GM21381 (cell line): ENCODE data around the gene PADI6.

Experiments
- ATAC-seq: cut with Tn5 transposase; IDR thresholded peaks from one replicate; pipeline ENCODE4 v1.9.1; 2021; ENCODE audit warnings: mild to moderate bottlenecking, moderate library complexity; ENCODE audit not compliant: unreplicated experiment

PADI6 gene

DNA sequence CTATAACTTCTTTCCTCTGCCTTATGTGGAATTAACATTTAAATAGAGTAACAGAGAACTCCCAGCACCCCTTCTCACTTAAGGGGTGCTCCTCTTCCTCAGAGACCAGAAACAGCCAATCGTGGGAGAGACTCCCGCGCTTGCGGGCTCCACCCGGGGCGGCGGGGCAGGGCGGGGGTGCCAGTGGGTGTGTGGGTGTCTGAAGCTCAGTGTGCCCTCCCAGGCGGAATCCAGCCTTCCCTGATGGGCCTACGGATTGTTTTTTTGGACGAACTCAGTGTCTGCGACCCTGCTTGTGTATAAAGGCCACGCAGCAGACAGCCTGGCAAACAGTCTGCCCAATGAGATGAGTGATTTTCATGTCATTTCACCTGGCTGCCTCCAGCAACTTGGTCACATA is 61.3 kb downstream of the PADI6 start:
- no peak for ATAC-seq

DNA sequence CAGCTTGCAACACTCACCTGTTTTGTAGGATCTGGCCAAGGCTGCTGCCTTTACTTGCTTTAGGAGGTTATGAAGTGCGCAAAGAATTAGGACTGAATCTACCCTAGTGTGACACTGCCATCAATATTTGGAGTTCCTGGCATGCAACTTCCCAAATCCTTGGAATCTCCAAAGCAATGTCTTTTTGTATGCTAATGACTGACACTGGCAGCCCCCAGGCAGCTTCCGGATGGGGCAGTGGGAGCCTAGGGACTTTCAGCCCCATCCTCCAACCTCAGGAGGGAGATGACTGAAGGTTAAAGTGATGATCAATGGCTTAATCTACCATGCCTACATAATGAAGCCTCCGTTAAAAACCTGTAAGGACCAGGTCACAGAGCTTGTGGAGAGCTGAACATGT is 62.0 kb downstream of the PADI6 start:
- ATAC-seq: no peak

DNA sequence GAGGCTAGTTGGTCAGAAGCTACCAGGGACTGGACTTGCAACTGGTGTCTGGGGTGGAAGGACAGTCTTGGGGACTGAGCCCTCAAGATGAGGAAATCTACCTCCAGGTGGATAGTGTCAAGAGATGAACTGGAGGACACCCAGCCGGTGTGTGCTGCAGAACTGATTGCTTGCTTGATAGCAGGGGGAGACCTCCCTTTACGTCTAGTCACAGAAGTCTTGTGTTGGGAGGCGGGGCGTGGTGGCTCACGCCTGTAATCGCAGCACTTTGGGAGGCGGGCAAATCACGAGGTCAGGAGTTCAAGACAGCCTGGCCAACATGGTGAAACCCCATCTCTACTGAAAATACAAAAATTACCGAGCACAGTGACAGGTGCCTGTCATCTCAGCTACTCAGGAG is 62.6 kb downstream of the PADI6 start:
- ATAC-seq: no peak

DNA sequence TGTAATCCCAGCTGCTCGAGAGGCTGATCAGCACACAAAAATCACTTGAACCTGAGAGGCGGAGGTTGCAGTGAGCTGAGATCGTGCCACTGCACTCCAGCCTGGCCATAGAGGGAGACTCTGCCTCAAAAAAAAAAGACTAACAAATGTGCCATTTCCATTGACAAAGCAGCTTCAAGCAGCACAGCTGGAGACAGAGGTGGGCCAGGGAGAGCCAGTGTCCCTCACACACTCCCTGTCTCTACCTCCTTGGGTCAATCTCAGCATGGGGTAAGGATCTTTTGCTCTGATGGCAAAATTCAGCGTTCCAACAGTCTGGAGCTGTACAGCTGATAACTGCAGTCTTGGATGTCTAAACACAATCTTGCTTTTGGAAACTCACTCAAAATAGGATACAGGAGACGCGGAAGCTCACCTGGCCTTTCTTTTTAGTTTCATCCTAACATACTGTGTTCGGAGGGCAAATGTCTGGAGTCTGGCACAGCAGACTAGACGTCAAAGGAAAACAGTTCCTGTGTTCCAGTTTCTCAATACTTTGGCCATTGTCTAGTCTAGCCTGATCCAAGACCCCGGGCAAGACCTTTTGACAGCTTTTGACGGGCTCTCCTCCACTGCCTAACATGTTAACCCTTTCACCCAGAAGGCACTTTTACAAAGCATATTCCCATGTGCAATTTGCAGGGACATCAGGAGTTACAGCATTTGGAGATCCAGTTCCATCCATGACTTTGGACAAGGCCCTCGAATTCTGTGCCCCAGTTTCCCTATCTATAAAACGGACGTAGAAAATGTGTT is 64.6 kb downstream of the PADI6 start:
- ATAC-seq: no peak

DNA sequence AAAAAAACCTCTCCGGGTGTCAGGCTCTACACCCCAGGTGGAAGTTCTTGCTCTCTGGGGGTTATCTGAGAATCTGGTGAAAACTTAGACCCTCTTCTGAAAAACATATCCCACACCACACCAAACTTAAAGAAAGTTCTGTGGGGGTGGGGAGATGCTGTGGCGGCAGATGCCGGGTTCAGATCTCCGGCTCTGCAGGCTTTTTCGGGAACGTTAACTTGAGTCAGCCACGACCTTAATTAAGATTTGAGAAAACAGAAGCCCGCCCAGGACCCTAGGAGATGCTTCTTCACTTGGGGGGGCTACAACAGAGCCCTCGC is 65.2 kb downstream of the PADI6 start:
- no peak for ATAC-seq

DNA sequence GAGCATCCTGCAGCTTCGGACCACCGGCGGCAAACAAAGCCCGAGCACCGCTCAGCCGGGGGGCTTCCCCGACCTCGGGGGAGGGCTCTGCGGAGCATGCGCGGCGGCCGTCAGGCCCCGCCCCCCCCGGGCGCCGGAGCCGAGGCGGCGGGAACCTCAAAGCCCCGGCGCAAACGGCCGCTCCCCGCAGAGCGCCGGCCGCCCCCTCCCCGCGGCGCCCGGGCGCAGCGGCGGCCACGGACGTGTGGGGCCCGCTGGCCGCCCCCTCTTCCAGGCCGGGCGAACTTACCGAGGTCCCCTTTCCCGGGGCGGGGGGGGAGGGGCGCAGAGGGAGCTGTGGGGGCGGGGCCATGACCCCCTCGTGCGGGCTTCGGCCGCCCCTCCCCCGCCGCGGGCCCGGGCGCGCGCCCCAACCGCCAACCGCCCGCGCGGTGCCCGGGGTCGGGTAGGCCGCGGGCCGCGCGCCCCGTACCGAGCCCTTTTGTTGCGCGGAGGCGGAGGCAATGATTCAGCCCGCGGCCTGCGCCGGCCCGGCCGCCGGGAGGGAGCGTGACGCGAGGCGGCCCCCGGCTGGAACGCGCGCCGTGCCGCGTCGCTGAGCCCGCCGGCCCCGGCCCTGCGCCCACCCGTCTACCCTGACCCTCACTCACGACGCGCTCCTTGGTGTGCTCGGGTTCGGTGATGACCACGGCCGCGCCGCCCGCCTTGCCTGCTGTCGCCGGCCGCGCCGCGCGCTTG is 65.8 kb downstream of the PADI6 start:
- ATAC-seq: peak; percentile 40

DNA sequence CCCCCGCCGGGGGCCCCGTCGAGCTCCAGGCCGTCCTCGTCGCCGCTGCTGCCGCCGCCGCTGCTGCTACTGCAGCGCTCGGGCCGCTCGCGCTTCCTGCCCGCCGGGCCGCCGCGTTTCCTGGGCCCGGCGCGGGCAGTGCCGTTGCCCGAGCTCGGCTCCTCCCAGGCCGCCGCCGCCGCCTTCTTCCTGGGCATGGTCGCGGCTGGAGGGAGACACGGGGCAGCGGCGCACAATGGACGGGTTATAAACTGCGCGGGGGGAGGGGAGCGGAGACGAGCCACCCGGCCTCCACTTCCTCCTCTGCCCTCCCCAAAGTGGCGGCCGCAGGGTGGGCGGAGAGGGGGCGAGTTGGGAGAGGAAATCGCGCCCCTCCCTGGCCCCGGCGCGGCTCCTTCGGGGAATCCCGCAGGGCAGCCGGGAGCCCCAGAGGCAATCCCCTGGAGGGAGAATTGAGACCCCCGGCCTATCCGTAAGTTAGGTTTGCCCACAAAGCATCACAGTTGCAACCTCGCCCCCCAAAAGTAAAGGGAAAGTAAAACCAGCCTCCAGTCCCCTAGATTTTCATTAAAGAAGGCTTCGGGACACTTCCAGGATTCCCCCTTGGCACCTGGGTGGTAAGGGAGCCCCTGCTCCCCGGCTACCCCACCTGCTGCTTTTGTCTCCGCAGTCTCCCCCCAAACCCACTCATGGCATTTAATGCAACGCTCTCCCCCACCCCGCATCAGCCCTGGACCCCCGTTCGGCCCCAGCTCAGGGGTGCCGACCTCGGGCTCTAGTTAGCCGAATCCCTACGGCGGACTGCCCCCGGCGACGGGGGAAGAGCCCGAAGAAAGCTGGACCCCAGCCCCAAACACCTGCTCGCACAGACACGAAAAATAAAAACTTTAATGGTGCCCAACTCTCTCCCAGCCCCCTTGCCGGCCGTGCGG is 66.6 kb downstream of the PADI6 start:
- peak; percentile 43 for ATAC-seq

DNA sequence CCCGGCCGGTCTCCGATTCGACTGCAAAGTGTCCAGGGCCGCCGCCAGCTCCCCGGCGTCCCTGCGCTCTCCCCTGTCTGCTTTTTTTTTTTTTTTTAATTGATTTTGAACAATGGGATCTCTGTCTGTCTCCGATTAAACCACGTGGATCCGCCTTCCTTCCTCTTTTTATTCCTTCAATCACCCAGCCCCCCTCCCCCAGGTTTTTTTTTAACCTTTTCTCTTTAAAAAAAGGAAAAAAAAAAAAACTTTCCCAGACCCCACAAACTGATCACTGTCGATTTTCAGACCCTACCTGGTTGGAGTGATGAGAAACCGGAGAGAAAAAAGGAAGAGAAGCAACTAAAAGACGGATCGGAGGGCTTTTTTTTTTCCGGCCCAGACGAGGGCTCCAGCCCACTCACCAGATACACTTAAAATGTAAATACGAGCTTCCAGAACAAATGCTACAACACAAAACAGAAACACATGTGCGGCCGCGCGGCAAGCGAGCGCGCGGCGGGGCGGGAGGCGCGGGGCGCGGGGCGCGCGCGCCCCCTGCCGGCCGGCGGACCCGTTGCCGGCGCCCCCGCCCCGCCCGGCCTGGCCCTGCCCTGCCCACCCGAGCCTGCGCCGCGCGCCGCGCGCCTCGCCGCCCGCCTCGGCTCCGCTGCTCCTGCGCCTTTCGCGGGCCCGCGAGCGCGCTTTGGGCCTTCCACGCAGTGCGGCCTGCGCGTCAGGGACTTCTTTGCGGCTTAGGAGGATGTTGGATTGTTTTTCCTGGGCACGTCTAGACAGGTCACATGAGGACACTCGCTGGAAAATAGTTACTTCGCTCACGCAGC is 67.5 kb downstream of the PADI6 start, which contains the start of gene RCC2:
Gene RCC2, minus strand, starts transcription at position 428 of the 824 bp plus-strand sequence. CDS start 1,163 bp downstream, outside the sequence.
- ATAC-seq: peak; percentile 37

DNA sequence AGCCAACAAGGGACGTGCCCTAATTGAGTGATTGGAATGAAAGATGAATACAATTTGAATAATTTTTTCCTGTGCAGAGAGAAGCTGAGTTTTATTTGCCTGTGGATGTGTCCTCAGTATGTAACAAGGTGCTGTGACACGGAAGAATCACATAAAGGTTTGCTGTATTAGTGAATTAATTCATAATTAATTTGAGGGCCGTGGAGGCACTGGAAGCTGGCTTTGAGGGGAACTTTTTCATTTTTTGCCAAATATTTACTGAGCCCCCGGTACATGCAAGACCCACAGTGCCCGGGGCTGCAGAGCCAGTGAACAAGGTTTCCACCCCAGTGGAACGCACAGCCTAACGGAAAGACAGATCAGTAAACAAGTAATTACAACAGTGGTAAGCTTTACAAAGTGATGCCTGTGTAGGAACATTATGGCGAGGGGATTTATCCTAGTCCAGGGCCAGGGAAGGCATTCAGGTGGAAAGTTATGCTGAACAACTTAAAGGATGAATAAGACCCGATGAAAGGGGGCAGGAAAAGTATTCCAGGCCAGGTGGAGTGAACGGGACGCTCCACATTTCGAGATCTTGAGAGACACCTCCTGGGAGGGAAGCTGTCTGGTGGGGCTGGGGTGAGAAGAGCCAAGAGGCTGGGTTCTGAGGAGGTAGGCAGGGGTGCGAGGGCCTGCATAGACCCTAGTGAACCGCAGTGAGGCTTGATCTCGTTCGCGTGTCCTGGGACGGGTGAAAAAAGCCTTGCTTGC is 68.3 kb downstream of the PADI6 start:
- ATAC-seq: no peak

DNA sequence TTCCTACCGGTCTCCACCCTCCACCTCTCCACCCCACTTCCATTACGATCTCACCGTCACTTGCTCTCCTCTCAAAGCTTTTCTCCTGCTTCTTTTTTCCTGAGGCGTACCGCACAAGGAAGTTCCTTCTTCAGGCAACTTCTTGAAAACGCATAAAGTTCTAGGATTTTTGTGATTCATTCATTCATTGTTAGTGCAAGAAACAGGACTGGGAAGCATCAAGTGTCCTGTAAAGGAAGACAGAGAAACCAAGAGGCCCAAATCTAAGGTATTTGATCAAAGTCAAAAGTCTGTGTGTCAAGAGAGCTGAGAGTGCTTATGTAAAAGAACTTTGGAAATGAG is 68.8 kb downstream of the PADI6 start:
- ATAC-seq: no peak

DNA sequence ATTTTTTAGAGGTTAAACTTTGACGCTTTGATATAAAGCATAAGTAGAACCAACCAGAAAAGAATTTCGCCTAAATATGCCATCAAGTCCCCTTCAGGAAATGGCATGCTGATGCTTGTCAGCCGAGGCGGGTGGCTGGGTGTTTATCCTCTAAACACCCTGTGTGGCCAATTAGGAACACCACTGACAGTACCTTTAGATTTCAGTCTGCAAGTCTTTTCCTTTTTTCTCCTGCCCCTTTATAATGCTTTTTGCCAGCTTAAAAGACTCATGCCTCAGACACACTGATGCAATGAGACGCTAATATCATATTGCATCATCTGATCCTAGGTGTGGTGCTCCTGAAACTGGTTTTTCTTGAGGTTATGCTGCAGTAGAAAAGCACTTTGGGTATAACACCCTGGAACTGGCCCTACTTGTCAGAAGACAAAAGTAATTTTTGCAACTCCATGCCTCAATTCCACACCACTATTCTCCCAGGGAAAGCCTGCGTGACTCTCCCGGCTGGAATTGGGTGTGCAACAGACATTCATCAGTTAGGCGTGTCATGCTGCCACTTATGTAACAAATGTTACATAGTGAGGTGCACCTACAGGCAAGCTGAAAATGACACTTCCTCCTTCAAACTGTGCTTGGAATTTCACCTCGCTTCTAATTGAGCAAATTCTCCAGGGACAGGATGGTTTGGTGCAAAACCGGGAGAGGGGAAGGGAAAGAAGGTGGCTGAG is 69.4 kb downstream of the PADI6 start:
- no peak for ATAC-seq

DNA sequence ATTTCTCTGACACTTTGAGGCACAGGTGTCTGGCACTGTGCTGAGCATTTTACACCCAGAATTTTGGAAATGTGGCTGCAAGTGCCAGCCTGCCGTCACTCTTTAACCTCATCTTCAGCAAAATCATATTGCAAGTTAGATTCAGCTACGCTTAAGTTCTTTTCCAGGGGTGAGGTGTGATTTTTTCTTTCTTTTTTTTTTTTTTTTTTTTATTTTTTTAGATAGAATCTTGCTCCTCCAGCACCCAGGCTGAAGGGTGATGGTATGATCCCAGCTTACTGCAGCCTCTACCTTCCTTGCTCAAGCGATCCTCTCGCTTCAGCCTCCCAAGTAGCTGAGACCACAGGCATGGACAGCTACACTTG is 70.0 kb downstream of the PADI6 start:
- no peak for ATAC-seq

DNA sequence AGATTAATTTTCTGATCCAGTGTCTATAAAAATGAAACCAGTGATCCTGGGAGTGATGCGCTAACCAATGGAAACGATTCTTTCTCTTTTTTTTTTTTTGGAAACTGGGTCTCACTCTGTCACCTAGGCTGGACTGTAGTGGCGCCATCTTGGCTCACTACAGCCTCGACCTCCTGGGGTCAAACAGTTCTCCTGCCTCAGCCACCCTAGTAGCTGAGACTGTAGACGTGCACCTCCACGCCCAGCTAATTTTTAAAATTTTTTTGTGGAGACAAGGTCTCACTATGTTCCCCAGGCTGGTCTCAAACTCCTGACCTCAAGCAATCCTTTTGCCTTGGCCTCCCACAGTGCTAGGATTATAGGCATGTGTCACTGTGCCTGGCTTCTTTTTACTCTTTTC is 70.8 kb downstream of the PADI6 start:
- ATAC-seq: no peak

DNA sequence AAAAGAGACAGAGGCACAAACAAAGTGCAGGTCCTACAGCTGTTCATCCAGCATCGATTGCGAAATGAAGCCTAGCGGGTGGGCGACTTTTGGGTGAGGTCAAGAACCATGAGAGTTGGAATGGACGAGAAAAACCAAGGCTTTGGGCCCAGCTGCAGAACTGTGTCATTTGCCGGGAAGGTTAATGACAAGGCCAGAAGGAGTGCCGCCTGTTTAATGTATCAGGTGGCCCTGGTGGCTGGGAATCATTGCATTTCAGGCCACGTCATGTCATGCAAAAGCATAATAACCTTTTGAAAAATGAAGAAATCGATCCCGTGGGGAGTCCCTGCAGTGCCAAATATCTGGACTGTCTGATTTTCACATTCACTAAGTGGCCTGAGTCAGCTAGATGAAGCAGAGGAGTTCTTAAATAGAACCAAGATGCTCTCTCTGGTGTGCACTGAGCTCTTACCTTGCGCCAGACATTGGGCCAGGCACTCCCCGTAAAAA is 75.6 kb downstream of the PADI6 start:
- no peak for ATAC-seq
